Transverse colon (tissue), 3 donors: ENCODE results near the gene HECTD1.

ENCODE experiments used
- CTCF ChIP-seq, 5 experiments: fragments of 200-600 bp in 3 of 5; fragments of 450-650 bp in 2 of 5; sonication (generic) in 3 of 5; IDR thresholded peaks; 1 replicate in 2 of 5; 2 replicates in 3 of 5; pipeline ENCODE4 v1.5.1; 2016 to 2017; ENCODE audit warnings: antibody characterized with exemption in 5 of 5, inconsistent platforms in 3 of 5, mild to moderate bottlenecking in 2 of 5, moderate library complexity in 1 of 5
- EP300 ChIP-seq: sonication (generic); formaldehyde crosslinking; IDR thresholded peaks from one replicate; pipeline ENCODE4 v1.6.1; 2017; ENCODE audit warnings: antibody characterized with exemption, low read depth
- POLR2A ChIP-seq: fragments of 450-650 bp; IDR thresholded peaks from one replicate; pipeline ENCODE4 v1.6.1; 2016; ENCODE audit warnings: antibody characterized with exemption, mild to moderate bottlenecking, moderate library complexity

- no peak for TF ChIP-seq EP300
- TF ChIP-seq POLR2A, result no peak
- no peak for TF ChIP-seq CTCF (IDR thresholded peaks at IDR 0.05)
These were observed 35.5 kb downstream of the HECTD1 start for GRCh38 chr14:31172084-31172483.
